Astrocyte (in vitro differentiated cells and primary cell): ENCODE measurements around the gene SOX18. TPM values are rescaled to one million over a fixed set of nuclear protein-coding genes. Genes with fewer than 3 reads are reported as not detected.
"Not testable (repeated sequence)": the region's sequence is repeated elsewhere in the genome, so short reads cannot be mapped to it uniquely, and the experiment has no call there.

Experiments used
- DNase-seq: peaks from one replicate; pipeline ENCODE4 v3.0.0-alpha.2; 2010; ENCODE audit warnings: low read depth
- FAIRE-seq: peaks from 2 replicates; lab custom pipeline; 2011; peaks lifted over from hg19 to GRCh38; lab: Jason Lieb, UNC
- H2AFZ ChIP-seq: 2 replicates; pipeline ENCODE4 v1.6.0; 2012; ENCODE audit warnings: low read depth, low read length, inconsistent platforms
- H3K27ac ChIP-seq: 2 replicates; pipeline ENCODE4 v1.5.1; 2011; ENCODE audit warnings: low read depth, low read length, inconsistent platforms
- H3K27me3 ChIP-seq: 2 replicates; pipeline ENCODE4 v1.6.0; 2011; ENCODE audit warnings: low read length, inconsistent platforms; ENCODE audit not compliant: insufficient read depth
- H3K36me3 ChIP-seq: 2 replicates; pipeline ENCODE4 v1.5.1; 2011; ENCODE audit warnings: low read length, inconsistent platforms; ENCODE audit not compliant: insufficient read depth
- H3K4me1 ChIP-seq: 2 replicates; pipeline ENCODE4 v1.5.1; 2011; ENCODE audit warnings: low read length, inconsistent platforms; ENCODE audit not compliant: insufficient read depth
- H3K4me2 ChIP-seq: 2 replicates; pipeline ENCODE4 v1.6.0; 2012; ENCODE audit warnings: low read length, inconsistent platforms
- H3K4me3 ChIP-seq: 2 replicates; pipeline ENCODE4 v1.5.1; 2011; ENCODE audit warnings: low read depth, mild to moderate bottlenecking, low read length, inconsistent platforms; ENCODE audit not compliant: insufficient read depth
- H3K79me2 ChIP-seq: 2 replicates; pipeline ENCODE4 v1.6.0; 2012; ENCODE audit warnings: mild to moderate bottlenecking, low read length, inconsistent platforms; ENCODE audit not compliant: insufficient read depth
- H3K9ac ChIP-seq: 2 replicates; pipeline ENCODE4 v1.6.0; 2012; ENCODE audit warnings: mild to moderate bottlenecking, low read length, inconsistent platforms
- H3K9me3 ChIP-seq: 2 replicates; pipeline ENCODE4 v1.5.1; 2012; ENCODE audit warnings: low read depth, mild to moderate bottlenecking, low read length, inconsistent platforms; ENCODE audit not compliant: insufficient read depth
- H4K20me1 ChIP-seq: 2 replicates; pipeline ENCODE4 v1.6.0; 2012; ENCODE audit warnings: low read length, inconsistent platforms; ENCODE audit not compliant: insufficient read depth
- H3K27ac Mint-ChIP-seq: one replicate; pipeline ENCODE4 v1.8.0; 2021; ENCODE audit warnings: mild to moderate bottlenecking, mixed read lengths; ENCODE audit not compliant: unreplicated experiment
- H3K27me3 Mint-ChIP-seq: one replicate; pipeline ENCODE4 v1.8.0; 2021; ENCODE audit warnings: low read depth, mixed read lengths; ENCODE audit not compliant: unreplicated experiment
- H3K36me3 Mint-ChIP-seq: one replicate; pipeline ENCODE4 v1.8.0; 2021; ENCODE audit warnings: low read depth, mixed read lengths; ENCODE audit not compliant: unreplicated experiment
- H3K4me1 Mint-ChIP-seq: one replicate; pipeline ENCODE4 v1.8.0; 2021; ENCODE audit warnings: low read depth, mixed read lengths; ENCODE audit not compliant: unreplicated experiment
- H3K4me3 Mint-ChIP-seq: one replicate; pipeline ENCODE4 v1.8.0; 2021; ENCODE audit warnings: mild to moderate bottlenecking, moderate library complexity, mixed read lengths; ENCODE audit not compliant: unreplicated experiment
- H3K9me3 Mint-ChIP-seq: one replicate; pipeline ENCODE4 v1.8.0; 2021; ENCODE audit warnings: mild to moderate bottlenecking, mixed read lengths; ENCODE audit not compliant: unreplicated experiment
- EZH2 ChIP-seq: IDR thresholded peaks from 2 replicates; pipeline ENCODE4 v1.6.1; 2012; ENCODE audit warnings: mild to moderate bottlenecking, low read length, inconsistent platforms; ENCODE audit not compliant: insufficient read depth
- total RNA-seq: library from RNA; stranded (reverse); gene quantifications from 2 replicates; pipeline ENCODE4 v1.2.1, GENCODE V29; 2021
- TF ChIP-seq, protein P1 (sequence below): IDR thresholded peaks from 2 replicates; pipeline ENCODE4 v1.5.1; 2011; ENCODE audit warnings: low read depth, mild to moderate bottlenecking, inconsistent platforms, low read length, moderate library complexity; ENCODE audit not compliant: insufficient read depth

SOX18 gene
- total RNA-seq, 1 donor from 2014 or later = 0.52 TPM

- Mint-ChIP-seq H3K27me3 (peaks cover 38% of the 10 kb centered on the region), H3K9me3 (no peaks in the 10 kb centered on the region), H3K4me3 (no peak overlapping the region), H3K4me1 (peaks cover 2% of the 10 kb centered on the region), H3K27ac (no peak overlapping the region), H3K36me3 (peaks cover under 1% of the 10 kb centered on the region)
- FAIRE-seq (no peak), DNase-seq (no peak)
- no peak overlapping the region for H3K4me2 ChIP-seq
- H3K27ac ChIP-seq = no peak overlapping the region
- H3K4me1 ChIP-seq = no peaks in the 10 kb centered on the region
- no peak overlapping the region for H2AFZ ChIP-seq
- peaks cover 20% of the 10 kb centered on the region for H3K27me3 ChIP-seq
- no peaks in the 10 kb centered on the region for H3K36me3 ChIP-seq
- no peak overlapping the region for H3K4me3 ChIP-seq
- H3K79me2 ChIP-seq = no peaks in the 10 kb centered on the region
- H3K9me3 ChIP-seq = peaks cover 2% of the 10 kb centered on the region
- no peak for TF ChIP-seq EZH2
- TF ChIP-seq, protein P1, sequence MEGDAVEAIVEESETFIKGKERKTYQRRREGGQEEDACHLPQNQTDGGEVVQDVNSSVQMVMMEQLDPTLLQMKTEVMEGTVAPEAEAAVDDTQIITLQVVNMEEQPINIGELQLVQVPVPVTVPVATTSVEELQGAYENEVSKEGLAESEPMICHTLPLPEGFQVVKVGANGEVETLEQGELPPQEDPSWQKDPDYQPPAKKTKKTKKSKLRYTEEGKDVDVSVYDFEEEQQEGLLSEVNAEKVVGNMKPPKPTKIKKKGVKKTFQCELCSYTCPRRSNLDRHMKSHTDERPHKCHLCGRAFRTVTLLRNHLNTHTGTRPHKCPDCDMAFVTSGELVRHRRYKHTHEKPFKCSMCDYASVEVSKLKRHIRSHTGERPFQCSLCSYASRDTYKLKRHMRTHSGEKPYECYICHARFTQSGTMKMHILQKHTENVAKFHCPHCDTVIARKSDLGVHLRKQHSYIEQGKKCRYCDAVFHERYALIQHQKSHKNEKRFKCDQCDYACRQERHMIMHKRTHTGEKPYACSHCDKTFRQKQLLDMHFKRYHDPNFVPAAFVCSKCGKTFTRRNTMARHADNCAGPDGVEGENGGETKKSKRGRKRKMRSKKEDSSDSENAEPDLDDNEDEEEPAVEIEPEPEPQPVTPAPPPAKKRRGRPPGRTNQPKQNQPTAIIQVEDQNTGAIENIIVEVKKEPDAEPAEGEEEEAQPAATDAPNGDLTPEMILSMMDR = no peak
- H4K20me1 ChIP-seq = peaks cover 4% of the 10 kb centered on the region
- no peak overlapping the region for H3K9ac ChIP-seq
Observed at GRCh38 chr20:64091770-64092169, 42.3 kb upstream of the SOX18 start.

- H3K27me3 ChIP-seq = peaks cover 20% of the 10 kb centered on the region
- no peak overlapping the region for H2AFZ ChIP-seq
- peaks cover 2% of the 10 kb centered on the region for H3K4me1 Mint-ChIP-seq
- no peak for FAIRE-seq
- no peak overlapping the region for H3K27ac ChIP-seq
- no peaks in the 10 kb centered on the region for H3K79me2 ChIP-seq
- peaks cover 2% of the 10 kb centered on the region for H3K9me3 ChIP-seq
- DNase-seq = no peak
- H3K27me3 Mint-ChIP-seq = peaks cover 39% of the 10 kb centered on the region
- H3K9me3 Mint-ChIP-seq = no peaks in the 10 kb centered on the region
- H3K4me2 ChIP-seq = no peak overlapping the region
- H3K36me3 ChIP-seq = no peaks in the 10 kb centered on the region
- H3K27ac Mint-ChIP-seq = no peak overlapping the region
- H3K4me3 ChIP-seq = no peak overlapping the region
- H3K4me1 ChIP-seq = no peaks in the 10 kb centered on the region
- no peak overlapping the region for H3K9ac ChIP-seq
- peaks cover 4% of the 10 kb centered on the region for H4K20me1 ChIP-seq
- H3K4me3 Mint-ChIP-seq = no peak overlapping the region
- no peak for TF ChIP-seq EZH2
- TF ChIP-seq, protein P1 = no peak
- H3K36me3 Mint-ChIP-seq = no peaks in the 10 kb centered on the region
Observed at GRCh38 chr20:64091340-64091739, 41.9 kb upstream of the SOX18 start.

GRCh38 chr20:64090165-64090564, 40.7 kb upstream of the SOX18 start:
- H3K27me3 ChIP-seq = peaks cover 31% of the 10 kb centered on the region
- peak overlapping the region; percentile 12 for H3K27ac Mint-ChIP-seq
- no peak overlapping the region for H3K9ac ChIP-seq
- TF ChIP-seq, protein P1 = no peak
- TF ChIP-seq EZH2 = no peak
- peaks cover 2% of the 10 kb centered on the region for H3K9me3 Mint-ChIP-seq
- H3K9me3 ChIP-seq = peaks cover 2% of the 10 kb centered on the region
- H3K4me3 ChIP-seq = no peak overlapping the region
- H3K4me1 Mint-ChIP-seq = peaks cover 2% of the 10 kb centered on the region
- no peaks in the 10 kb centered on the region for H3K79me2 ChIP-seq
- H3K27me3 Mint-ChIP-seq = peaks cover 45% of the 10 kb centered on the region
- no peaks in the 10 kb centered on the region for H3K4me1 ChIP-seq
- DNase-seq (no peak), FAIRE-seq (no peak)
- peaks cover 4% of the 10 kb centered on the region for H4K20me1 ChIP-seq
- no peak overlapping the region for H2AFZ ChIP-seq
- H3K36me3 ChIP-seq = no peaks in the 10 kb centered on the region
- H3K27ac ChIP-seq = no peak overlapping the region
- H3K36me3 Mint-ChIP-seq = no peaks in the 10 kb centered on the region
- no peak overlapping the region for H3K4me3 Mint-ChIP-seq
- H3K4me2 ChIP-seq = no peak overlapping the region

DNA sequence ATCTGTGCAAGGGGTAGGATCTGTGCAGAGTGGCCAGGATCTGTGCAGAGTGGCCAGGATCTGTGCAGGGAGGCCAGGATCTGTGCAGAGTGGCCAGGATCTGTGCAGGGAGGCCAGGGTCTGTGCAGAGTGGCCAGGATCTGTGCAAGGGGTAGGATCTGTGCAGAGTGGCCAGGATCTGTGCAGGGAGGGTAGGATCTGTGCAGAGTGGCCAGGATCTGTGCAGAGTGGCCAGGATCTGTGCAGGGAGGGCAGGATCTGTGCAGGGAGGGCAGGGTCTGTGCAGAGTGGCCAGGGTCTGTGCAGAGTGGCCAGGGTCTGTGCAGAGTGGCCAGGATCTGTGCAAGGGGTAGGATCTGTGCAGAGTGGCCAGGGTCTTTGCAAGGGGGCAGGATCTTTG, 39.1 kb upstream of the SOX18 start:
- not testable (repeated sequence) for H3K27ac ChIP-seq, H3K4me3 Mint-ChIP-seq, H3K27ac Mint-ChIP-seq, H3K79me2 ChIP-seq, H3K9me3 Mint-ChIP-seq, FAIRE-seq, DNase-seq, H4K20me1 ChIP-seq, H3K36me3 Mint-ChIP-seq, H3K4me1 Mint-ChIP-seq, H3K9ac ChIP-seq, H3K4me1 ChIP-seq, H3K4me3 ChIP-seq, H3K9me3 ChIP-seq, H3K36me3 ChIP-seq, H2AFZ ChIP-seq, H3K4me2 ChIP-seq
- H3K27me3 ChIP-seq = peaks cover 41% of the 10 kb centered on the region
- peaks cover 50% of the 10 kb centered on the region for H3K27me3 Mint-ChIP-seq
